ENCODE results near the gene SLC9B2.

Gene SLC9B2, protein sequence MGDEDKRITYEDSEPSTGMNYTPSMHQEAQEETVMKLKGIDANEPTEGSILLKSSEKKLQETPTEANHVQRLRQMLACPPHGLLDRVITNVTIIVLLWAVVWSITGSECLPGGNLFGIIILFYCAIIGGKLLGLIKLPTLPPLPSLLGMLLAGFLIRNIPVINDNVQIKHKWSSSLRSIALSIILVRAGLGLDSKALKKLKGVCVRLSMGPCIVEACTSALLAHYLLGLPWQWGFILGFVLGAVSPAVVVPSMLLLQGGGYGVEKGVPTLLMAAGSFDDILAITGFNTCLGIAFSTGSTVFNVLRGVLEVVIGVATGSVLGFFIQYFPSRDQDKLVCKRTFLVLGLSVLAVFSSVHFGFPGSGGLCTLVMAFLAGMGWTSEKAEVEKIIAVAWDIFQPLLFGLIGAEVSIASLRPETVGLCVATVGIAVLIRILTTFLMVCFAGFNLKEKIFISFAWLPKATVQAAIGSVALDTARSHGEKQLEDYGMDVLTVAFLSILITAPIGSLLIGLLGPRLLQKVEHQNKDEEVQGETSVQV

DNA sequence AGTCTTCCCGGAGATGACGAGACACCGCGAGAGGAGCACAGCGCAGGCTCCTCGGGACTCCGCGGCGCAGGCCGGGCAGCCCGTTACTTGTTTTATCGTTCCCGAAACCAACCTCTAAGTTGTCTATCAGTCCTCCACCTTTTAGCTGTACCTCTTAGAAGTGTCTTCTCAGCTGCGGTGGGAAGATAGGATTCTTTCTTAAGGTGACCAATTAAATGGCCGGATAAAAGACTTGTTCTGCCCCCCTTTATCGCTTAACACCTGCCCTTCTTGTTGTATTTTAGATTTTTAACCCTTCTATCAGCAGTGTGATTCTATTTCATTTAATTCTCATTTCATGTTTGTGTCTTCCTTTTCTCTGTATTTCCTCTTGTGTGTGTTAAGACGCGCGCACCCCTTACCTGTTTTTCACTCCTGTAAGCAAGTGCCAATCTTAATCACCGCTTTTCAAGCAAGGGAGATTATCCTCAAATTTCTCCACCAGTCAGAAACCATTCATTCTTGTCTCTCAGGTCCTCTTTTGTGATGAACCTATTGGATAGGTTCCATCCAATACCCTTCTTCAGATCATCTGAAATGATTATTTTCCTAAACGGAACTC is at the start of gene SLC9B2:
Gene SLC9B2 (minus strand): TSS at position 15 of the 601 bp plus-strand sequence. CDS start 9,211 bp downstream, outside the sequence.
- no peak for DNase-seq

DNA sequence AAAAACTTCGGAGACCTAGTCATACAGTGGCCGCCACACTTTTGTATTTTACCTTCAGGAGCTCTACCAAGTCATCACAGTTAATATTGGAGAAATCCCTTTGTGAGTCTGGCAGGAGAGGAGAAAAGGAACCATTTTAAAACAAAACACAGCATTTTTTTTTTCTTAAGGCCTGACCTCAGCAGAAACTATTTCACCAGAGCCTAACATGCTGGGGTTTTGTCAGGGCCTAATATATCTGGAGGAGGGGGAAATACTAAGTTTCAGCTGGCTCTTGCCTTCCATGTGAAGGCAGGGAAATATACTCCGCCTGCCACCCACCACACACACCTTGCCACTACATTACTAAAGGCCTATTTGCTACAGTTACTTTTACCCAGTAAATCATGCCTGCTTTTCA is 49.6 kb upstream of the SLC9B2 start:
- no peak for DNase-seq

DNA sequence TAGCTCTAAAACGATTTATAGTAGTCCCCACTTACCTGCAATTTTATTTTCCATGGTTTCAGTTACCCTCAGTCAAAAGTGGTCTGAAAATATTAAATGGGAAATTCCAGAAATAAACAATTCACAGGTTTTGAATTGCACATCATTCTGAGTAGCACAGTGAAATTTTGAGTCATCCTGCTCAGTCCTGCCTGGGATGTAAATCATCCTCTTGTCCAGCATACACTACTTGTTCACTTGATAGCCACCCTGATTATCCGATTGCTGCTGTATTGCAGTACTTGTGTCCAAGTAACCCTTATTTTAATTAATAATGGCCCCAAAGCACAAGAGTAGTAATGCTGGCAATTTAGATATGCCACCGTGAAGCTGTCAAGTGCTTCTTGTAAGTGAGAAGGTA is 46.6 kb upstream of the SLC9B2 start:
- DNase-seq: no peak

DNA sequence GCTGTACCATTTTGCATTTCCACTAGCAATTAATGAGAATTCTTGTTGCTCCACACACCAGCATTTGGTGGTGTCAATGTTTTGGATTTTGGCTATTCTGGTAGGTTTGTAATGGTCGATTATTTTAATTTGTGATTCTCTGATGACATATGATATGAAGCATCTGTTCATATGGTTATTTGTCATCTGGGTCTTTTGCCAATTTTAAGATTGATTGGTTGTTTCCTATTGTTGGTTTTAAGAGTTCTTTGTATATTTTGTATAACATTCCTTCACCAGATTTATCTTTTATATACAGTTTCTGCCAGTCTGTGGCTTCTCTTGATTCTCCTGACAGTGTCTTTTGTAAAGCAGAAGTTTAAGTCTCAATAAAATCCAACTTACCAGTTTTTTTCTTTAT is 41.6 kb upstream of the SLC9B2 start:
- no peak for DNase-seq

DNA sequence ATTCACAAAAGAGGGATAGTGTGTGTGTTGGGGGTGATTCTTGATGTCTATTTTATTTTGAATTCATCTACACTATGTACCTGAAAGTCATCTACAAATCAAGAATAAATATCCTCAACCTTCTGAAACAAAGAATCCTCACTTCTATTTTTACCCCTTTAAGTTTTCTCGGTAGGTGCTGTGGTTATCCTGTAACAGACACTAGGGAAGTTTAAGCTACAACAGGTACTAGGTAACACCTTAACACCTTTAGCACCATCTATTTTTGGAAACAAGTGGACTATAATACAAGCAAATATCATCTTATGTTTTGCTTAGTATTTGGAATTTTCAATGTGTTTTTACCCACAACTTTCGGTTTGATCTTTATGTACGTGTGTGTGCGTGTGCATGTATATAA is 35.0 kb upstream of the SLC9B2 start:
- no peak for DNase-seq

DNA sequence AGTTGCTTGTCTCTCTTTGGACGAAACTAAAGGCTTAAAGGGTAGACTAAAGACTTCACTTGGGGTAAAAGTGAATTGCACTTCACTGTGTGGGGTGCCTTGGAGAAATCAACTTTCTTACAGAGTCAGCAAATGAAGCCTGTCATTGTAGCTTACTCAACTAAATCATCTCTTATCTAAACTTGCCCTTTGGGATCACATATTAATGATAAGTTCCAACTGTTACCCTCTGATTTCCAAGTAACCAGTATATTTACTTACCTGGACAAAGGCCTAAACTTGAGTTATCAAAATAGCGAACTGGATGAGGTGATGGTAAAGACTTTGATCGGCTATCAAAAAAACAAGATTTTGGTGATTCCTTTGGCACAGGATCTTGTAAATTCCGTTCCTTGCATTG is 32.0 kb upstream of the SLC9B2 start:
- DNase-seq: no peak

DNA sequence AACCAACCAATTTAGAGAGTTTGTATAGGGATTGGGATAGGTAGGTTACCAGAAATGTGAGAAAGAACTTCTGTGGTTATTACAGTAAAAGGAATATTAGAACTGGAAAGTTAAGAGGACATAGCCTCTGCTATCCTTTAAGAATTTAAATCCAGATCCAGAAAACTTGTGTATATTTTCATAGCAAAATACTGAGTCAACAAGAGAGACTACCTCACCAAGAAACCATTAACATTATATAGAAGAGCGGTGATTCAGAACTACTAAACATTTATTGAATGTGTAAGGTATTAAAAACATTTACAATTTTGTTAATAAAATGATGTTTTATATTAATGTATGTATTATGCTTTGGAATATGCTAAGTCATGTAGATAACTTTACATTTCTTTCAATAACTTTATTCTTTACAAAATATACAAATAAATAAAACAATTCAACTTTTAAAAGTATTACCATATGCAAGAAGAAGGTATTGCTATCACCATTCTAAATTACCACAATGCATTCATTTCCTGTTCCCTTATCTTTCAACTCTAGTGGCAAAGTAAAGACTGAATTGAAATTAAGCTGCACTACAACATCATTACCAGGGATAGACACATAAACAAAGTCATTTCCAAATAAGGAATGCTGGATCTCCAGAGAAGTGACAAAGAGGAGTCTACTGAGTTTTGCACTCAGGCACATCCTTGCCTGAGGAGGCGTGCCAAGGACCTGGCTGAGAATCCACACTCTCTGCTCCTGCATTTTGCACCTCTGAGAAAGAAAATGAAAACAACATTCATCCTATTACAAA is 29.2 kb upstream of the SLC9B2 start:
- DNase-seq: no peak

DNA sequence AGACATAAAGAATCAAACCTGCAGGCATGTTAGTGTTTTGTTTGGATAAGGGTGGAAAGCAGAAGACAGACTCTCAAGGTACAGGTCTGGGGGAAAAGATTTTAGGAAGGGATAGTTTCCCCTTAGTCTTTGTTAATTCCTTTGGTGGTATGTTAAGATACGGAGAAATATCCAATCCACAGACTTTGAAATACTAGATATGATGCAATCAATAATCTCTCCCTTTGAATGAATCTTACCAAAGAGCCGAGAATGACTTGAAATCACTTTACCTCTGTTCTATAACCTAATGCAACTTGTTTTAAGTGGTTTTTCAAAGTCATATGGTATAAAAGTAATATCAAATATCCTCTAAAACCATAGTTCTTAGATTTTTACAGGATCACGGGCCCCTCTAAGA is 28.3 kb upstream of the SLC9B2 start:
- no peak for DNase-seq

DNA sequence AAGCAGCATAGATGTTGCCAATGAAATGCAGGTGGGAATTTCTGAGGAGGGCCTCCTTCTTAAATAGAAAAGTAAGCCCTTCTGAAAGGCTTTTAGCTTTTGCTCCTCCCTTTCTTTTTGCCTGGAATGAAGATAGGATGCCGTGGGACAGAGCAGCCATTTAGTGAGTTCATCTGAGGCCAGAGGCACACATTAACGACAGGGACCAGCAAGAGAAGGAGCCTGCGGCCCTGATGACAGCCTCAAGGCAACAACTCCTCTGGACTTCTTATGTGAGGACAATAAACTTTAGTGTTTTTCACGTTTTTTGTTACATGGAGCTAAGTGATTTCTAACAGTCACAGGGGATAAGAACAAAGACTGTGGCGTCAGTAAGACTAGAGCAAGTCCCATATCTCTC is 24.1 kb upstream of the SLC9B2 start:
- no peak for DNase-seq

DNA sequence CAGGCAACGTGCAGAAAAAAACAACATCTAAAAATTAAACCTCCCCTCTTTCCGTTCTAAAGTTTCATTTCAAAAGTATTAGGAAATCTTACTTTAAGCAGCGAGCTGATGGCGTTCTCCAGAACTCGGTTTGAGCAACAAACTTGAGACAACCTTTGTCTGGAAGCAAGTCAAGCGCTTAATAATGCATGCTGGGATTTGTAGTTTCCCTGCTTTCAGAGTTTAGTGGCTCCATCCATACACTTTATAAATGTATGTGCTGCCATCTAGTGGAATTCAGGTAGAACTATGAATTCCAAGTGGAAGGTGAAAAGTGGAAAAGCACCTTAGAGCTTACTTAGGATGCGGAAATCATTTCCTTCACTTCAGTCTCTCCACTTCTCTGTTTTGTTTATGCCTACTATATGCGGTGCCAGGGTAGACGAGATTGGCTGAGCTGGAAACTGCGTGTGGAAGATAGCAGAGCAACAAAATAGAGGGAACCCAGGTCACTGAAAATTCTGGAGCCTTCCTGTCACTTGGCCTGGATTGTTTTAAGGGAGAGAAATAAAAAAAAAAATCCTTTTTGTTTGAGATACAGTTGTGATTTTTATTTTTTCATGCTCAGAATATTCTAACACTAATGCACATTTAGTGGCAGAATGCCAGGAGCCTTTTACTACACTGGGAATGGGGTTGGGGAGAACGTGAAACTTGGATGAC is 23.3 kb upstream of the SLC9B2 start, which contains the start of gene BDH2:
Gene BDH2 (minus strand): TSS at position 144 of the 702 bp plus-strand sequence. CDS start 3,580 bp downstream, outside the sequence.
- peak; percentile 97 for DNase-seq

DNA sequence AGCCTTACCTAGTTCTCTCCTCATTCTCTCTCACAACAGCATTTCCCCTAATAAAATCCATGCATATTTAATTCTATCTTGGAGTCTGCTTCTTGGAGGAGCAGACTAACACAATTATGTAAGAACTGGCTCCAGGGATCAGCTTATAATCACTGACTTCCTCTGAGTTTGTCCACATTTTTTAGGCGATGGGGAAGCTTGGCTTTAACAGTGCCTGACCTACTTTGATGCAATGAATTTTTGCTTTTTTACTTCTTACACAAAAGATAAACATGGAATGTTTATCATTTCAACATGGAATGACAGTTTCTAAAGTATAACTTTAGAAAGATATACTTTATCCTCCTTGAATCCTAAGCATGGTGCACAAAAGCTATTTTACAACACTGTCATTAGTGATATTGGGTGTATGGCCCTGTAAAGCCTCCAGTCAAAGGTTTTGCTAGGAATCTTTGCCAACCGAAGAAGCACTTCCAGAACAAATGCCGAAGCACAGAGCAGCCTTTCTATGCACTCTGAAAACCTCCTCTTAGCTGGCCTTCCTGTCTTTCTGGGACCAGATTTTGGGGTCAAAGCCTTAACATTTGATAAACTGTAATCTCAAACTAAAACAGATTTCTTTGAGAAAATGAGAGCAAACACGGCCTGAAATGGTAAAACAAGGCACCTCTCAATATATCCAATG is 22.3 kb upstream of the SLC9B2 start:
- DNase-seq: peak; percentile 57

DNA sequence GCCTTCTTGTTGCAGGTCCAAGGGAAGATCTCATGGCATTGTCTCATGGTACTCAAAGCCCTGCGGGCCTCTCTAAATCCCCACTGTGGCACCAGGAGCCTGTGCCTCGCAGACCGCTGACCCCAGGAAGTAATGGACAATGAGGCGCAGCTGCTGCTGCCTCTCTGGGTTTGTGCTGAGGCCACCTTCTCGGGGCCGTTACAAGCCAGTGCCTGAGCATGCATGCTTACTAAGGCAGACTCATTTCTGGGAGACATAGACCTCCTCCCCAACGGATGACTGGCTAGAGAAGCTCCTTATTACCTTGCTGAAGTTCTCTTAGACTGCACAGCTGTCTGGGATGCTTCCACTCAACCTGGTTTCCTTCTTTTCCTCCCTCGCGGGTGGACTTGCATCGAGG is 21.8 kb upstream of the SLC9B2 start:
- DNase-seq: peak; percentile 69

DNA sequence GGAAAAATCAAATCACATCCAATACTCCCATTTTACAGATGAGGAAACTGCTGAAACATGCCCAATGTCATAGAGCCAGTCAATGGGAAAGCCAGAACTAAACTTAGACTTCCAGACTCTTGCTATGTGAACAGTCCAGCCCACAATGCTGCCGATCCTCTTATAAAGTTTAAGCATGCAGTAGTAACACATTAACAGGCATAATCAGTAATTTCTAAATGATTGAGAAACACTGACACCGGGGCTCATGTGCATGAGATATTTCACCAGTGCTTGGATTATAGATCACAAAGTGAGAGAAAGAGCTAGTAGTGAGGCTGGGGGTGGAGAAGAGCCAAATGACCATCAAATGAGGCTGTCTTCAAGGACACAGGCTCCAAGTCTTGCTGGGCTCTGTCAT is 20.6 kb upstream of the SLC9B2 start:
- no peak for DNase-seq

DNA sequence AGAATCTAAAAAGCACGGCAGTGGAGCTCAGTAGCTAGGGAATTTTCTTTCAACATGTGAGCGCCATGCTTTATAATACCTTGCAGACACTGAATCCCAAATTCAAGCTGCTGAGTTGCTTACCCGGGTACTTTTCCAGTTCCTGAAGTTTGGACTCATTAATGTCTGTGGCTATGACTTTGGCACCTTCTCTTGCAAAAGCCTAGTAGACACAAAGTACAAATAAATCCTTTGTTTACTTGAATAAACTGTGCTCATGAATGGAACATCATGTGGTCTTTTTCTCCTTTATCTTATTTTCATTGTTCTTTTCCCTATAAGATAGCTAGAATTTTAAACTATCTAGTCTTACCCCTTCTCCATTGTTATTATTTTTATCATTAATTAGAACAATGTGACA is 18.5 kb upstream of the SLC9B2 start:
- DNase-seq: no peak

DNA sequence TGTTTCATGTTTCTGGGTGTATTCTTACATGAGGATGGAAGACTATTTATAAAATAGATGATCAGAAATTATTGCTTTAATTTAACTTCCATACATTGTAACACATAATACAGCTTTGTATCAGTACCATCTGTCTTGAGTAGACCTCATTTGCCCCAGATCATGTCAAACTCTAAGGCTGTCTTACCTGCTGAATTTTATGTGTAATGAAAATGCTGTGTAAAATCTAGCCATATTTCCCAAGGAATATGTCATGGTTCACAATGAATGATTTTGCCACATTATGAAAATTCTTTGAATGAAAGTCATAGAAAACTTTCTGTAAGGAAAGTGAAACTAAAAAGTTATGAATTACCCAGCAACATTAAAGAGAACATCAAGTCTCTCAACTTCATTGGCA is 15.7 kb upstream of the SLC9B2 start:
- DNase-seq: no peak

DNA sequence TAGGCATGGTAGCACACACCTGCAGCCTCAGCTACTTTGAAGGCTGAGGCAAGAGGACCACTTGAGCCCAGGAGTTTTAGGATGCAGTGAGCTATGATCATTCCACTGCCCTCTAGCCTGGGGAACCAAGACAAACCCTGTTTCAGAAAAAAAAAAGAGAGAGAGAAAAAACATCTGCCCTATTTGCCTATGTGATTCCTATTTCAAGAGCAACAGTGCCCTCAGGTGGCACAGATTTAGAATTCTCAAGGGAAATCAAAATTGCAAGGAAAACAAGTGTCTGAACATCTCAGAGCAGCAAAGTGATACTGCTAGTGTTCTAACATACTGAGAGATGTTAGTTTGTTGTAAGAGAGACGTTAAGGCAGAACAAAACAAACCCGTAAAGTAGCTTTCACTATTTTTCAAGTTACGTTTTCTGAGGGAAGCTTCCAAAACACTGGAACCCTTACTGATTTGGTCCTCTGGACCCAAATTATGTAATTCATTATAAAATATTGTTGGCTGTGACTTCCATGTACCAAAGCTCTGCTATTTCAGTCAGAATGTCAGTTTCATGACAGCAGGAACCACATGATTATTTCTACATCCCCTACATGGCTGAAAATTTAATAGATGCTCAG is 15.2 kb upstream of the SLC9B2 start:
- peak; percentile 70 for DNase-seq

DNA sequence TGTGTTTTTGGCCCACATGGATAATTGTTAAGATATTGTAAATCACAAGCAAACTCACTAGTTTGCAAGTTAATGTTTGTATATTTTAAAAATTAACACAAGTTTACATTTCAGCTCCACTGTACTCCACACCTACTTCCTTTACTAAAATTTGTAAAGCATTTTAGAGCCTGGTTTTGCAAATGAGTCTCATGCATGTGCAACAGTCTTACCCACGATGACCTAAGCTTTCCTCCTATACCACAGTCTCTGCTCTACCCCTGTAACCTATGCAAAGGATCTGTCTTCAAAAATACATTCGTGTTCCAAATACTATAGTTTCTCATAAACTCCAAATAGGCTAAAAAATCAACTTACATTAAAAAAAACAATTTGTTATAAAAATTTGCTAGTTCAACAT is 12.9 kb upstream of the SLC9B2 start:
- no peak for DNase-seq

DNA sequence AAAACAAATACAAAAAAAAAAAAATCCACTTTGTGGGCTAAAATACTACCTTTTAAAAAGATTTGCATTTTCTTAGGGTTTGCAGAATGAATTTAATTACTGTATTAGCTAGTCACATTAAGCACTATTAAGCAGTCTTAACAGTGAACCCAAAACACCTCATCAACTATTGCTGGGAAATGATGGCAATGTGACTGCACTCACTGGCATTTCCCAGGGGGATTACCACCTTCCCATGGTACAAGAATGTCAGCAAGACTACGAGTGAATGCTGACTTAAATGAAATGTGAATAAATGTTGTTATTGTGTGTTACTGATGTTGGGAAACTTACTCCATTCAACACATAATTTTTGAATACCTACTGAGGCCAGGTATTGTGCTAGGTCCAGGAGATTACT is 10.0 kb upstream of the SLC9B2 start:
- no peak for DNase-seq

DNA sequence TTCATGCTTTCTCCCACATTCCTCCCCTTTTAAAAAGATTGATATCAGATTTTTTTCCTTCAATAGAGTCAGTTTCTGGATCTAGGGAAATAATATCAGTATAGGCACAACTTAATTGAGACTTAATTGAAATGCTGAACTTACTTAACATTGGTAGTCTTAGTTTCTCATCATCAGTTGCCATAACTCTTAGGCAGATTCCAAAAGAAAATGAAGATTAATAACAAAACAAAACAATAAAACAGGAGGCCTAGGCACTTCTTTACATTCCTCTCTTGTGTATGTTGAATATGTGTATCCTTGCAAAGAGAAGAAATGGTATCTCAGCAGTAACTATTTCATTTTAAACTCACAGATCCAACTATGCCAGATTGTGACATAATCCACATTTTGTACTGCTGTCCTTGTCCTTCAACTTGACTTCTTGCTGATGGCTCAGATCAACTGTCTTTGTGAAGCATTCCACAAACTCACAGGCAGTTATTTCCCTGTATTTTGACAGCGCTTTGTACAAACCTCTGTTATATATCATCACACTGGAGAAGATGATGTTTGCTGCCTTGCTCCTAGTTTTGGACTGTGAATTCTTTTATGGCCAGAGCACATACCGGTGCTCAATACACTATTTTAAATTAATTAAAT is 9.1 kb upstream of the SLC9B2 start:
- no peak for DNase-seq

DNA sequence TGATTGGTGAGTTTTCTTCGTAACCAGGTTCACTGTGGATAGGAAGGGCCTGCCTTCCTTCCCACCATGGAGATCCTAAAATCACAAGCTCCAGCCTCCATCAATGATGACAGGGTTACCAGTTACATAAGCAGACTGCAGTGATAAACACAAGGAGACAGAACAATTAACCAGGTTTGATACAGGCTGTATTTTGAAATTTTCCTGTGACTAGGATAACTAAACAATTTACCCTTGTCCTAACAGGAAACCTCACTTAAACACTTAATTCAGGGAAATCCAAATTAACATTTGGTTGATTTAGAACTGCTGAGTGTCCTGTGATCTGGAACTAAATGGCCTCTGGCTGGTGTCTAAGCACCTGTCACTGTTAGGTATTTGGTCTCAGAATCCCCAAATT is 3.1 kb upstream of the SLC9B2 start:
- no peak for DNase-seq

Data from eye (tissue), 1 donor.